Mononuclear cell (primary cell): ENCODE results near the gene TYROBP. TPM values are rescaled to one million over a fixed set of nuclear protein-coding genes. Genes with fewer than 3 reads are reported as not detected.
"Not testable (repeated sequence)": the region's sequence is repeated elsewhere in the genome, so short reads cannot be mapped to it uniquely, and the experiment has no call there.

Experiments
- H3K27me3 ChIP-seq: 2 replicates; pipeline ENCODE4 v1.6.0; 2011; ENCODE audit warnings: low read length, control low read depth; ENCODE audit not compliant: insufficient read depth
- H3K4me1 ChIP-seq: 2 replicates; pipeline ENCODE4 v1.5.1; 2011; ENCODE audit warnings: mild to moderate bottlenecking, low read length, control low read depth; ENCODE audit not compliant: insufficient read depth
- H3K4me3 ChIP-seq: 2 replicates; pipeline ENCODE4 v1.5.1; 2011; ENCODE audit warnings: mild to moderate bottlenecking, low read length, moderate library complexity
- H3K9me3 ChIP-seq: 2 replicates; pipeline ENCODE4 v1.5.1; 2011; ENCODE audit warnings: low read depth, mild to moderate bottlenecking, control low read depth, low read length
- total RNA-seq: library from RNA; depleted of rRNA; stranded (reverse); fragments of >200 nt; gene quantifications from one replicate; pipeline ENCODE4 v1.2.3, GENCODE V29; 2012

TYROBP gene
- total RNA-seq, 1 donor: 286 TPM

DNA sequence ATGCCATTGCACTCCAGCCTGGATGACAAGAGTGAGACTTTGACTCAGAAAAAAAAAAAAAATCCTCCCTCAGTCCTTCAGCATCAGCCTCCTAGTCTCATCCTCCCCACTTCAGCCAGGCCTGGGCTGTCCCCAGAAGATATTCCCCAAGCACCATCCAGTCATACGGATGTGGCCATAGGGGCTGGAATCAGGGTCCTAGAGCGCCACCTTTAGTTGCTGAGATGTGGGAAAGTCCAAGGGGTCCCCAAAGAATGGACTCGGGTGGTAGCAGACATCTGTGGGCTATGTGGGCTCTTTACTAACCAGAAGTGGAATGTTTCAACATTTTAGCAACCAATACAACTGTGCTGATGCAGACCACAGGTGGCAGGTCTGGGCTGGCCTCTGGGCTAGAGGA lies 3.1 kb upstream of the TYROBP start:
- Histone ChIP-seq H3K9me3 (no peaks in the 10 kb centered on the region), H3K4me1 (peaks cover 94% of the 10 kb centered on the region), H3K27me3 (no peaks in the 10 kb centered on the region), H3K4me3 (no peak overlapping the region)

DNA sequence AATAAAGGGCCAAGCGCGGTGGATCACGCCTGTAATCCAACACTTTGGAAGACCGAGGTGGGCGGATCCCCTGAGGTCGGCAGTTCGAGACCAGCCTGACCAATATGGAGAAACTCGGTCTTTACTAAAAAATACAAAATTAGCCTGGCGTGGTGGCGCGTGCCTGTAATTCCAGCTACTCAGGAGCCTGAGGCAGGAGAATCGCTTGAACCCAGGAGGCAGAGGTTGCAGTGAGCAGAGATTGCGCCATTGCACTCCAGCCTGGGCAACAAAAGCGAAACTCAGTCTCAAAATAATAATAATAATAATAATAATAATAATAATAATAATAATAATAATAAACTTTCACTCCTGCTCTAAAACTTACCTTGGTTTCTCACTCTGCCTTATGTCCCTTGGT lies 2.3 kb upstream of the TYROBP start:
- H3K4me3 ChIP-seq, H3K27me3 ChIP-seq, H3K9me3 ChIP-seq: not testable (repeated sequence)
- peaks cover 95% of the 10 kb centered on the region for H3K4me1 ChIP-seq

GRCh38 chr19:35909684-35910035 lies 1.6 kb upstream of the TYROBP start:
- H3K4me3 ChIP-seq: no peak overlapping the region
- no peaks in the 10 kb centered on the region for H3K27me3 ChIP-seq
- peaks cover 95% of the 10 kb centered on the region for H3K4me1 ChIP-seq
- no peaks in the 10 kb centered on the region for H3K9me3 ChIP-seq

GRCh38 chr19:35908973-35909683 lies 1.0 kb upstream of the TYROBP start:
- H3K27me3 ChIP-seq: no peaks in the 10 kb centered on the region
- H3K9me3 ChIP-seq: no peaks in the 10 kb centered on the region
- peak overlapping the region; percentile 78 for H3K4me3 ChIP-seq
- H3K4me1 ChIP-seq: peaks cover 95% of the 10 kb centered on the region

DNA sequence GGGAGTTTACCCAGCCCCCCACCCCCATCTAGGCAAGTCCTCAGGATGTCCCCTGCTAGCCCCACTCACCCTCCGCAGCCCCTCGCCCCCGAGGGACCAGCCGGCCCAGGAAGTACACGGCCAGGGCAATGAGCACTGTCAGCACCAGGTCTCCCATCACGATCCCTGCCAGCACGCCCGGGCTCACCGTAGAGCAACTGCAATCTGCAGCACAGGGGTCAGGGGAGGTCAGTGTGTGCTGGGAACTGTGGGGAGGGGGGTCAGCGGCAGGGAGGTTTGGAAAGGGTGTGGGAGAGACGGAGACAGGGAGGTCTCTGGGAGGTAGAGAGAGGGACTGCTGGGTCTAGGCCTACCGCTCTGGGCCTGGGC lies 734 bp downstream of the TYROBP start:
- Histone ChIP-seq H3K4me1 (peaks cover 95% of the 10 kb centered on the region), H3K9me3 (no peaks in the 10 kb centered on the region), H3K4me3 (peak overlapping the region; percentile 78)

DNA sequence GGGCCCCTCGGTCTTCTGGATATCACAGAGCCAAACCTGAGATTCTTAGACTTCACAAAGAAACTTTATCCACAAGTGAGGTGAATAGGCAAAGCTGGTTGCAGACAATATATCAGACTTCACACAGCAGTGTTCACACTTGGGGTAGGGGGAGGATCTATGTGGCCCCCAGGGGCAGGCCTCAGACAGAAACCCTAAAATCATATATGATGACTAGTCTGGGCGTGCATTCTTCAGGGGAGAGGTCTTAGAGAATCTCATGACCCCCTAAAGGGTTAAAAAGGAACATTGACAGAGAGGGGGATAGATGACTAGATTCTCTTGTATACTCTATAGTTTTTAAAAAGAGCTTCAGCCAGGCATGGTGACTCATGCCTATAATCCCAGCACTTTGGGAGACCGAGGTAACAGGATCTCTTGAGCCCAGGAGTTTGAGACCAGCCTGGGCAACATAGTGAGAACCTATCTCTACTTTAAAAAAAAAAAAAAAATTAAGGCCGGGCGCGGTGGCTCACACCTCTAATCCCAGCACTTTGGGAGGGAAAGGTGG lies 2.8 kb downstream of the TYROBP start:
- Histone ChIP-seq H3K4me3 (peak overlapping the region; percentile 19), H3K4me1 (peaks cover 92% of the 10 kb centered on the region), H3K27me3 (no peaks in the 10 kb centered on the region), H3K9me3 (no peaks in the 10 kb centered on the region)

More for the DNA sequence above, 734 bp downstream of the TYROBP start:
- no peaks in the 10 kb centered on the region for H3K27me3 ChIP-seq

GRCh38 chr19:35904311-35905068 lies 3.6 kb downstream of the TYROBP start:
- no peaks in the 10 kb centered on the region for H3K9me3 ChIP-seq
- peak overlapping the region; percentile 19 for H3K4me3 ChIP-seq
- H3K4me1 ChIP-seq: peaks cover 84% of the 10 kb centered on the region
- no peaks in the 10 kb centered on the region for H3K27me3 ChIP-seq

DNA sequence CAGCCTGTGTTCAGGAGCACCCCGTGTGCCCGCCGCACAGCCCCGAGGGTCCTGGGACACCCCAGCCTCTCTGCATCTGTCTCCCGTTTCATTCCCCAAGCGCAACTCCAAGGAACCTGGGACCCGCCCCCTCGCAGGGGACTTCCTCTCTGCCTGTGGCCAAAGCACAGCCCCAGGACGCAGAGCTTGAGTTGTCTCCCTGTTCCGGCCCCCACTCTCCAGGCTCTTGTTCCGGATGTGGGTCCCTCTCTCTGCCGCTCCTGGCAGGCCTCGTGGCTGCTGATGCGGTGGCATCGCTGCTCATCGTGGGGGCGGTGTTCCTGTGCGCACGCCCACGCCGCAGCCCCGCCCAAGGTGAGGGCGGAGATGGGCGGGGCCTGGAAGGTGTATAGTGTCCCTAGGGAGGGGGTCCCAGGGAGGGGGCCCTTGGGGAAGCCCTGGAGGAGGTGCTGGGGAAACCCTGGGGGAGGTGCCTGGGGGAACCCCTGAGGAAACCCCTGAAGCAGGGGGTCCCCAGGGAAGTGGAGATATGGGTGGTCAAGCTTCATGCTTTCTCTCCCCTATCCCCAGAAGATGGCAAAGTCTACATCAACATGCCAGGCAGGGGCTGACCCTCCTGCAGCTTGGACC lies 4.4 kb downstream of the TYROBP start:
- peaks cover 79% of the 10 kb centered on the region for H3K4me1 ChIP-seq
- no peaks in the 10 kb centered on the region for H3K27me3 ChIP-seq
- peak overlapping the region; percentile 98 for H3K4me3 ChIP-seq

DNA sequence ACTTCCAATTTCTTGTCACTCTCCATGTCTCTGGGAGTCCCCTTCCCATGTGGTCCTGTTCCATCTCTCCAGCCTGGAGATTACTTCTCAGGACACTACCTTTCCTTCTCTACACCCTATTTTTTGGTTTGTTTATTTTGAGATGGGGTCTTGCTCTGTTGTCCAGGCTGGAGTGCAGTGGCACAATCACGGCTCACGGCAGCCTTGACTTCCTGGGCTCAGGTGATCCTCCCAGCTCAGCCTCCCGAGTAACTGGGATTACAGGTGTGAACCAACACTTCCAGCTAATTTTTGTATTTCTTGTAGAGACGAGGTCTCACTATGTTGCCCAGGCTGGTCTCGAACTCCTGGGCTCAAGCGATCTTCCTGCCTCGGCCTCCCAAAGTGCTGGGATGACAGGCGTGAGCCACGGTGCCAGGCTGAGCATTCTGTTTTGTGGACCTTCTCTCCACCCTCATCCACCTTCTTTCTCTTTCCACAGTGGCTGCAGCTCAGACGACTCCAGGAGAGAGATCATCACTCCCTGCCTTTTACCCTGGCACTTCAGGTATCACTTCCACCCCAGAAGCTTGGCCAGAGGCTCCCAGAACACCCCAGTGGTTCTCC lies 5.1 kb downstream of the TYROBP start:
- Histone ChIP-seq H3K27me3 (no peaks in the 10 kb centered on the region), H3K4me3 (peak overlapping the region; percentile 98)

More for the DNA sequence above, 4.4 kb downstream of the TYROBP start:
- no peaks in the 10 kb centered on the region for H3K9me3 ChIP-seq

GRCh38 chr19:35901854-35902661 lies 6.0 kb downstream of the TYROBP start, which contains the start of gene HCST:
HCST (plus strand) TSS chr19:35902529; CDS start chr19:35902594, 65 bp downstream.
- Histone ChIP-seq H3K4me3 (peak within 1 kb of the TSS; percentile 98), H3K4me1 (peaks cover 83% of the 10 kb centered on the region), H3K9me3 (no peaks in the 10 kb centered on the region), H3K27me3 (no peaks in the 10 kb centered on the region)

More for the DNA sequence above, 5.1 kb downstream of the TYROBP start:
- no peaks in the 10 kb centered on the region for H3K9me3 ChIP-seq
- H3K4me1 ChIP-seq: peaks cover 80% of the 10 kb centered on the region

DNA sequence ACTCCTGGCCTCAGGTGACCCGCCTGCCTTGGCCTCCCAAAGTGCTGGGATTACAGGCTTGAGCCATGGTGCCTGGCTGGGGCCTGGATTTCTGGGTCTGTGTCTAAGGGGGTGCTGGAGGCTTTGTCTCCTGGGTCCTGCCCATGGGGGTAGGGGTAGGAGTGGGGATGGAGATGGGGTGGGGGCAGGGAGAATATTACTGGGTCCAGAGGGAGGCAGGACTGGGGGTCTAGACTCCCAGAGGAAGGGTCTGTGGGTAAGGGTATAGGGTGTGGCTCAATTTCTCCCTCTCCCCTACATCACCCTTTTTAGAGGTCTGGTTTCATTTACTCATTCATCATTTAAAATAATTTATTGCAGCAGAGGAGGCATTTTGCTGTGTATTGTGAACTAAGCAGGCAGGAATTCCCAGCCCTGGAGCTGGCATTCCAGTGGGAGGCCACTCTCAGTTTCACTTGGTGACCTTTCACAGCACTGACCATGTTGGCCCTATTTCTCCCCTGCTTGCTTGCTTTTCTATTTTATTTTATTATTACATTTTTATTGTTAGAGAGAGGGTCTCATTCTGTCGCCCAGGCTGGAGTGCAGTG lies 6.9 kb downstream of the TYROBP start:
- H3K27me3 ChIP-seq: no peaks in the 10 kb centered on the region
- peak overlapping the region; percentile 98 for H3K4me3 ChIP-seq
- no peaks in the 10 kb centered on the region for H3K9me3 ChIP-seq
- H3K4me1 ChIP-seq: peaks cover 81% of the 10 kb centered on the region

DNA sequence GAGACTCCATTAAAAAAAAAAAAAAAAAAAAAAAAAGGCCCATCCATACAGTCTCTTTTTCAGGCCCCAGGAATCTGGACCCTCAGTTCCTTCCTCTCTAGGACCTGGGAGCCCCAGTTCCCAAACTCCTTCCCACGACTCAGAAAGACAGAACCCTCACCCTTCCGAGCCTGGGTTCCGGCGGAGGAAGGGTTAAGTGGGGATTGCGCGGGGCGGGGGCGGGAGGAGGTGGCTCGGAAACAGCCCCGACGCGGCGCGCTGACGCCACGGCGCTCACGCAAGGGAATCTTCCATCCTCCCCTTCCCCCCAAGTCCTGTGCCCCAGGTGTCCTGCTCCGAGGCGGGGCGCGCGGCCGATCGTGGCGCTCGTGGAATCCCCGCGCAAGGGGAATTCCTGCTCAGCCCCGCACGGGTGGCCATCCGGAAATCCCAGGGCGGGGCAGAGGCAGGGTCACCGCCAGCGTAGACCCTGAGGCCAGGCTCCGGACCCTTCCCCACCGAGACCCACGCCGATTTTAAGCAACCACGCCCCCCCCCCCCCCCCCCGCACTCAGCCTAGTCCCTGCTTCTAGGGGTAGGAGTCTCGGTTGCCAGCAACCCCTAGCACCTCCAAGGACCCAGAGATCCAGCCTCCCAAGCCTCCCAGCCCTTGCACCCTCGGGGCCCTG lies 8.4 kb downstream of the TYROBP start:
- no peaks in the 10 kb centered on the region for H3K27me3 ChIP-seq
- H3K9me3 ChIP-seq: no peaks in the 10 kb centered on the region
- peak overlapping the region; percentile 98 for H3K4me3 ChIP-seq
- peaks cover 70% of the 10 kb centered on the region for H3K4me1 ChIP-seq

DNA sequence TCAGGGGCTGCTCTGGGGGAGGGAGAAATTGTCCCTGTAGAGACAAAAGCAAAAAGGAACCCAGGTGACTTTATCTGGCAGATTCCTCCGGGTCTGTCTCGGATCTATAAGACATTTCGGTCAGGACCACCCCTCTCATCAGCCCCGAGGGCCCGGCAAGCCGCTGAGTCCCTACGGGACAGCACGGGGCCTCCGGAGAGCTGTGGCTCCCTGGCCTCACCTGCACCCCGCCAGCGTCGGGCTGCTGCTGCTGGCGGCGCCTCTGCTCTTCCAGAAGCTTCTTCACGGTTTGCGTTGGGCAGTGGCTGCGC lies 9.6 kb downstream of the TYROBP start:
- Histone ChIP-seq H3K9me3 (no peaks in the 10 kb centered on the region), H3K4me1 (peaks cover 57% of the 10 kb centered on the region), H3K27me3 (no peaks in the 10 kb centered on the region), H3K4me3 (peak overlapping the region; percentile 98)
